Skeletal muscle tissue (tissue), 4 donors: ENCODE results near the gene PJA2. TPM values are rescaled to one million over a fixed set of nuclear protein-coding genes. Genes with fewer than 3 reads are reported as not detected.
"Not testable (repeated sequence)": the region's sequence is repeated elsewhere in the genome, so short reads cannot be mapped to it uniquely, and the experiment has no call there.

Source experiments
- H3K27ac ChIP-seq: one replicate; pipeline ENCODE4 v1.7.0; 2013; ENCODE audit warnings: mild to moderate bottlenecking, low read depth, low read length, inconsistent platforms
- H3K27me3 ChIP-seq, 3 donors: one replicate each; pipeline ENCODE4 v1.7.0; 2013; ENCODE audit warnings: low read length in 3 of 3; ENCODE audit not compliant: control insufficient read depth in 3 of 3, insufficient read depth in 3 of 3
- H3K36me3 ChIP-seq, 3 donors: one replicate each; pipeline ENCODE4 v1.7.0; 2013; ENCODE audit warnings: low read length in 3 of 3; ENCODE audit not compliant: control insufficient read depth in 3 of 3, insufficient read depth in 3 of 3
- H3K4me1 ChIP-seq, 3 donors: one replicate each; pipeline ENCODE4 v1.7.0; 2013; ENCODE audit warnings: low read length in 3 of 3, mild to moderate bottlenecking in 3 of 3; ENCODE audit not compliant: control insufficient read depth in 3 of 3, insufficient read depth in 3 of 3
- H3K4me3 ChIP-seq, 3 donors: one replicate each; pipeline ENCODE4 v1.7.0; 2013; ENCODE audit warnings: low read length in 3 of 3
- H3K9ac ChIP-seq, 3 donors: one replicate each; pipeline ENCODE4 v1.7.0; 2013; ENCODE audit warnings: low read length in 3 of 3, mild to moderate bottlenecking in 3 of 3, moderate library complexity in 2 of 3, low read depth in 1 of 3
- H3K9me3 ChIP-seq, 3 donors: one replicate each; pipeline ENCODE4 v1.7.0; 2013; ENCODE audit warnings: low read length in 3 of 3; ENCODE audit not compliant: control insufficient read depth in 3 of 3
- total RNA-seq: library from RNA; depleted of rRNA; stranded (reverse); fragments of >200 nt; gene quantifications from one replicate; pipeline ENCODE4 v1.2.3, GENCODE V29; 2014
- donor health status: Osteomylitis.

PJA2 gene
- total RNA-seq, 1 donor from 2014 or later = 94.5 TPM

- no peak overlapping the region for H3K27ac ChIP-seq
- no peak overlapping the region for H3K9ac ChIP-seq
- no peaks in the 10 kb centered on the region for H3K36me3 ChIP-seq
- peaks cover under 1 to 3% (median under 1%) of the 10 kb centered on the region in 3 donors for H3K4me1 ChIP-seq
- H3K4me3 ChIP-seq = no peak overlapping the region
- H3K9me3 ChIP-seq = no peaks in the 10 kb centered on the region
- H3K27me3 ChIP-seq = no peaks in the 10 kb centered on the region
Observed at GRCh38 chr5:109304309-109304708, 105.5 kb downstream of the PJA2 start.

- Histone ChIP-seq H3K27me3 (no peaks in the 10 kb centered on the region), H3K27ac (no peak overlapping the region), H3K9me3 (no peaks in the 10 kb centered on the region), H3K36me3 (no peaks in the 10 kb centered on the region), H3K9ac (no peak overlapping the region), H3K4me1 (peaks cover 0 to 3% (median 0%) of the 10 kb centered on the region in 3 donors), H3K4me3 (no peak overlapping the region)
Observed at GRCh38 chr5:109300367-109300766, 109.4 kb downstream of the PJA2 start.

- H3K27ac ChIP-seq = no peak overlapping the region
- H3K36me3 ChIP-seq = no peaks in the 10 kb centered on the region
- H3K9ac ChIP-seq = no peak overlapping the region
- H3K9me3 ChIP-seq = no peaks in the 10 kb centered on the region
- H3K27me3 ChIP-seq = no peaks in the 10 kb centered on the region
- H3K4me3 ChIP-seq = no peak overlapping the region
- H3K4me1 ChIP-seq = peaks cover 0 to 3% (median 0%) of the 10 kb centered on the region in 3 donors
Observed at GRCh38 chr5:109299557-109299956, 110.2 kb downstream of the PJA2 start.

- Histone ChIP-seq H3K9ac (no peak overlapping the region), H3K27ac (no peak overlapping the region), H3K4me1 (peaks cover 0 to 3% (median 0%) of the 10 kb centered on the region in 3 donors), H3K27me3 (no peaks in the 10 kb centered on the region), H3K9me3 (no peaks in the 10 kb centered on the region), H3K36me3 (no peaks in the 10 kb centered on the region), H3K4me3 (no peak overlapping the region)
Observed at GRCh38 chr5:109298794-109299193, 111.0 kb downstream of the PJA2 start.

- H3K9ac ChIP-seq = no peak overlapping the region
- no peak overlapping the region for H3K27ac ChIP-seq
- H3K4me1 ChIP-seq = peaks cover 0 to 3% (median 0%) of the 10 kb centered on the region in 3 donors
- no peak overlapping the region for H3K4me3 ChIP-seq
- H3K9me3 ChIP-seq = no peaks in the 10 kb centered on the region
- H3K27me3 ChIP-seq = no peaks in the 10 kb centered on the region
- no peaks in the 10 kb centered on the region for H3K36me3 ChIP-seq
Observed at GRCh38 chr5:109297900-109298299, 111.9 kb downstream of the PJA2 start.

- no peaks in the 10 kb centered on the region for H3K27me3 ChIP-seq
- no peaks in the 10 kb centered on the region for H3K36me3 ChIP-seq
- H3K4me3 ChIP-seq = no peak overlapping the region
- H3K27ac ChIP-seq = no peak overlapping the region
- H3K9me3 ChIP-seq = peaks cover 0 to 5% (median 3%) of the 10 kb centered on the region in 3 donors
- H3K4me1 ChIP-seq = no peaks in the 10 kb centered on the region
- H3K9ac ChIP-seq = no peak overlapping the region
Observed at GRCh38 chr5:109291090-109291489, 118.7 kb downstream of the PJA2 start.

- peaks cover 0 to 5% (median 4%) of the 10 kb centered on the region in 3 donors for H3K9me3 ChIP-seq
- no peak overlapping the region for H3K27ac ChIP-seq
- no peak overlapping the region for H3K9ac ChIP-seq
- H3K4me3 ChIP-seq = no peak overlapping the region
- H3K36me3 ChIP-seq = no peaks in the 10 kb centered on the region
- H3K4me1 ChIP-seq = no peaks in the 10 kb centered on the region
- H3K27me3 ChIP-seq = no peaks in the 10 kb centered on the region
Observed at GRCh38 chr5:109290231-109290630, 119.5 kb downstream of the PJA2 start.

GRCh38 chr5:109286628-109287027, 123.1 kb downstream of the PJA2 start:
- not testable (repeated sequence) for H3K4me1 ChIP-seq, H3K9me3 ChIP-seq, H3K27ac ChIP-seq, H3K9ac ChIP-seq, H3K27me3 ChIP-seq, H3K36me3 ChIP-seq, H3K4me3 ChIP-seq
